Activated T-helper 17 cell treated with anti-CD3 and anti-CD28 coated beads, Interleukin-2, amount 50 U/mL, for 72 hours (primary cell): Measurements from ENCODE around the gene TCF7. TPM values are rescaled to one million over a fixed set of nuclear protein-coding genes. Genes with fewer than 3 reads are reported as not detected.

Experiments used
- ATAC-seq: fragments of 150-1000 bp; cut with Tn5 transposase; replicated peaks from 2 replicates; pipeline ENCODE4 v1.10.0; 2021; ENCODE audit warnings: mild to moderate bottlenecking, moderate library complexity
- H3K27ac Mint-ChIP-seq: one replicate; pipeline ENCODE4 v1.8.0; 2022; ENCODE audit warnings: mixed read lengths
- H3K27me3 Mint-ChIP-seq: one replicate; pipeline ENCODE4 v1.8.0; 2022; ENCODE audit warnings: mixed read lengths
- H3K36me3 Mint-ChIP-seq: one replicate; pipeline ENCODE4 v1.8.0; 2022; ENCODE audit warnings: low read depth, mild to moderate bottlenecking, mixed read lengths
- H3K4me1 Mint-ChIP-seq: one replicate; pipeline ENCODE4 v1.8.0; 2022; ENCODE audit warnings: mixed read lengths
- H3K4me3 Mint-ChIP-seq: one replicate; pipeline ENCODE4 v1.8.0; 2022; ENCODE audit warnings: mild to moderate bottlenecking, mixed read lengths
- H3K9me3 Mint-ChIP-seq: one replicate; pipeline ENCODE4 v1.8.0; 2022; ENCODE audit warnings: mixed read lengths
- total RNA-seq, 2 donors: library from RNA; stranded (reverse); gene quantifications; one replicate each; pipeline ENCODE4 v1.2.3, GENCODE V29; 2022

The TCF7 gene
- total RNA-seq, 2 donors from 2014 or later: 5.9 to 42.2 TPM

GRCh38 chr5:134084570-134084969 is 29.9 kb upstream of the TCF7 start:
- H3K4me3 Mint-ChIP-seq: no peak overlapping the region
- H3K27ac Mint-ChIP-seq: no peak overlapping the region
- ATAC-seq: no peak
- H3K36me3 Mint-ChIP-seq: no peaks in the 10 kb centered on the region
- H3K27me3 Mint-ChIP-seq: no peaks in the 10 kb centered on the region
- H3K9me3 Mint-ChIP-seq: no peaks in the 10 kb centered on the region
- peaks cover 30% of the 10 kb centered on the region for H3K4me1 Mint-ChIP-seq

GRCh38 chr5:134085411-134085810 is 29.1 kb upstream of the TCF7 start:
- H3K27ac Mint-ChIP-seq: no peak overlapping the region
- H3K27me3 Mint-ChIP-seq: no peaks in the 10 kb centered on the region
- no peak overlapping the region for H3K4me3 Mint-ChIP-seq
- ATAC-seq: no peak
- no peaks in the 10 kb centered on the region for H3K9me3 Mint-ChIP-seq
- H3K36me3 Mint-ChIP-seq: no peaks in the 10 kb centered on the region
- peaks cover 33% of the 10 kb centered on the region for H3K4me1 Mint-ChIP-seq

GRCh38 chr5:134086225-134086942 is 28.1 kb upstream of the TCF7 start:
- no peaks in the 10 kb centered on the region for H3K9me3 Mint-ChIP-seq
- H3K27me3 Mint-ChIP-seq: no peaks in the 10 kb centered on the region
- ATAC-seq: no peak
- peak overlapping the region; percentile 61 for H3K27ac Mint-ChIP-seq
- no peaks in the 10 kb centered on the region for H3K36me3 Mint-ChIP-seq
- peak overlapping the region; percentile 65 for H3K4me3 Mint-ChIP-seq
- peaks cover 42% of the 10 kb centered on the region for H3K4me1 Mint-ChIP-seq

GRCh38 chr5:134086943-134087305 is 27.6 kb upstream of the TCF7 start:
- peaks cover 47% of the 10 kb centered on the region for H3K4me1 Mint-ChIP-seq
- no peaks in the 10 kb centered on the region for H3K36me3 Mint-ChIP-seq
- peak; percentile 86 for ATAC-seq
- no peaks in the 10 kb centered on the region for H3K27me3 Mint-ChIP-seq
- H3K9me3 Mint-ChIP-seq: no peaks in the 10 kb centered on the region
- peak overlapping the region; percentile 61 for H3K27ac Mint-ChIP-seq
- peak overlapping the region; percentile 65 for H3K4me3 Mint-ChIP-seq

- Mint-ChIP-seq H3K36me3 (no peaks in the 10 kb centered on the region), H3K4me1 (peaks cover 57% of the 10 kb centered on the region), H3K9me3 (no peaks in the 10 kb centered on the region), H3K27ac (no peak overlapping the region), H3K4me3 (peak overlapping the region; percentile 18), H3K27me3 (no peaks in the 10 kb centered on the region)
- no peak for ATAC-seq
Observed at GRCh38 chr5:134088291-134088690, 26.2 kb upstream of the TCF7 start.

GRCh38 chr5:134088994-134089560 is 25.4 kb upstream of the TCF7 start:
- Mint-ChIP-seq H3K4me1 (peaks cover 53% of the 10 kb centered on the region), H3K9me3 (no peaks in the 10 kb centered on the region), H3K27me3 (no peaks in the 10 kb centered on the region)

GRCh38 chr5:134090522-134090921 is 24.0 kb upstream of the TCF7 start:
- ATAC-seq: no peak
- H3K27ac Mint-ChIP-seq: peak overlapping the region; percentile 57
- H3K4me1 Mint-ChIP-seq: peaks cover 53% of the 10 kb centered on the region
- no peaks in the 10 kb centered on the region for H3K9me3 Mint-ChIP-seq
- no peaks in the 10 kb centered on the region for H3K36me3 Mint-ChIP-seq
- peak overlapping the region; percentile 41 for H3K4me3 Mint-ChIP-seq
- H3K27me3 Mint-ChIP-seq: no peaks in the 10 kb centered on the region

More at GRCh38 chr5:134088994-134089560, 25.4 kb upstream of the TCF7 start:
- Mint-ChIP-seq H3K4me3 (peak overlapping the region; percentile 18), H3K36me3 (no peaks in the 10 kb centered on the region), H3K27ac (no peak overlapping the region)
- no peak for ATAC-seq

- H3K36me3 Mint-ChIP-seq: no peaks in the 10 kb centered on the region
- ATAC-seq: no peak
- peak overlapping the region; percentile 17 for H3K4me3 Mint-ChIP-seq
- no peaks in the 10 kb centered on the region for H3K27me3 Mint-ChIP-seq
- H3K9me3 Mint-ChIP-seq: no peaks in the 10 kb centered on the region
- no peak overlapping the region for H3K27ac Mint-ChIP-seq
- H3K4me1 Mint-ChIP-seq: peaks cover 45% of the 10 kb centered on the region
Observed at GRCh38 chr5:134091626-134092121, 22.8 kb upstream of the TCF7 start.

GRCh38 chr5:134092875-134093274 is 21.6 kb upstream of the TCF7 start:
- no peaks in the 10 kb centered on the region for H3K9me3 Mint-ChIP-seq
- H3K4me1 Mint-ChIP-seq: peaks cover 43% of the 10 kb centered on the region
- H3K4me3 Mint-ChIP-seq: no peak overlapping the region
- no peaks in the 10 kb centered on the region for H3K27me3 Mint-ChIP-seq
- peak; percentile 45 for ATAC-seq
- no peak overlapping the region for H3K27ac Mint-ChIP-seq
- H3K36me3 Mint-ChIP-seq: no peaks in the 10 kb centered on the region

- no peak for ATAC-seq
- Mint-ChIP-seq H3K4me1 (peaks cover 43% of the 10 kb centered on the region), H3K4me3 (no peak overlapping the region), H3K36me3 (no peaks in the 10 kb centered on the region), H3K27ac (no peak overlapping the region), H3K9me3 (no peaks in the 10 kb centered on the region), H3K27me3 (no peaks in the 10 kb centered on the region)
Observed at GRCh38 chr5:134093351-134093750, 21.1 kb upstream of the TCF7 start.

GRCh38 chr5:134095293-134095692 is 19.2 kb upstream of the TCF7 start:
- Mint-ChIP-seq H3K27ac (no peak overlapping the region), H3K36me3 (no peaks in the 10 kb centered on the region), H3K4me1 (peaks cover 50% of the 10 kb centered on the region), H3K4me3 (no peak overlapping the region), H3K27me3 (no peaks in the 10 kb centered on the region), H3K9me3 (no peaks in the 10 kb centered on the region)
- no peak for ATAC-seq

GRCh38 chr5:134095887-134096589 is 18.4 kb upstream of the TCF7 start:
- Mint-ChIP-seq H3K27me3 (no peaks in the 10 kb centered on the region), H3K4me1 (peaks cover 50% of the 10 kb centered on the region), H3K9me3 (no peaks in the 10 kb centered on the region), H3K36me3 (no peaks in the 10 kb centered on the region), H3K27ac (no peak overlapping the region), H3K4me3 (no peak overlapping the region)
- ATAC-seq: no peak

GRCh38 chr5:134097211-134097749 is 17.2 kb upstream of the TCF7 start:
- Mint-ChIP-seq H3K27me3 (no peaks in the 10 kb centered on the region), H3K4me3 (peak overlapping the region; percentile 8), H3K27ac (no peak overlapping the region), H3K9me3 (no peaks in the 10 kb centered on the region), H3K4me1 (peaks cover 39% of the 10 kb centered on the region), H3K36me3 (no peaks in the 10 kb centered on the region)
- no peak for ATAC-seq

- Mint-ChIP-seq H3K4me3 (peak overlapping the region; percentile 29), H3K36me3 (no peaks in the 10 kb centered on the region), H3K27me3 (no peaks in the 10 kb centered on the region), H3K9me3 (no peaks in the 10 kb centered on the region), H3K4me1 (peaks cover 33% of the 10 kb centered on the region), H3K27ac (no peak overlapping the region)
- no peak for ATAC-seq
Observed at GRCh38 chr5:134098690-134099089, 15.8 kb upstream of the TCF7 start.
